T-helper 1 cell treated with Interleukin-12 subunit alpha and Interleukin-12 subunit beta and Interleukin-4 antibody, amounts not matched to agents 30 ng/mL and 1 ng/mL, for 36 hours (primary cell): ENCODE data around the gene PTPRN2. TPM values are rescaled to one million over a fixed set of nuclear protein-coding genes. Genes with fewer than 3 reads are reported as not detected.

ENCODE experiments used
- intact Hi-C: fragments of 100-400 bp; cut with micrococcal nuclease; formaldehyde crosslinking; loops from one replicate; pipeline ENCODE4 v1.15.1; 2024
- total RNA-seq: library from RNA; stranded (reverse); gene quantifications from 2 replicates; pipeline ENCODE4 v1.2.3, GENCODE V29; 2022

Gene PTPRN2
- total RNA-seq, 1 donor from 2014 or later: 2.9 TPM

- intact Hi-C loops: loop anchor here (5.0 kb wide), 1 partner anchor 973 kb away; no protein-coding TSS in a partner anchor
Measured at GRCh38 chr7:158405324-158405723, 182.3 kb downstream of the PTPRN2 start.

- intact Hi-C loops: no loop called here
Measured at GRCh38 chr7:158404031-158404761, 183.4 kb downstream of the PTPRN2 start.

GRCh38 chr7:158403013-158403821 is 184.4 kb downstream of the PTPRN2 start:
- intact Hi-C loops: no loop called here

GRCh38 chr7:158402471-158402870 is 185.2 kb downstream of the PTPRN2 start:
- intact Hi-C loops: no loop called here

GRCh38 chr7:158401826-158402225 is 185.8 kb downstream of the PTPRN2 start:
- intact Hi-C loops: no loop called here

GRCh38 chr7:158401295-158401694 is 186.3 kb downstream of the PTPRN2 start:
- intact Hi-C loops: no loop called here

GRCh38 chr7:158400601-158401225 is 186.9 kb downstream of the PTPRN2 start:
- intact Hi-C loops: no loop called here

- intact Hi-C loops: no loop called here
Measured at GRCh38 chr7:158399762-158400161, 187.9 kb downstream of the PTPRN2 start.

GRCh38 chr7:158398750-158399149 is 188.9 kb downstream of the PTPRN2 start:
- intact Hi-C loops: no loop called here

GRCh38 chr7:158397885-158398284 is 189.7 kb downstream of the PTPRN2 start:
- intact Hi-C loops: no loop called here

- intact Hi-C loops: no loop called here
Measured at GRCh38 chr7:158396982-158397862, 190.4 kb downstream of the PTPRN2 start.

GRCh38 chr7:158396301-158396905 is 191.2 kb downstream of the PTPRN2 start:
- intact Hi-C loops: no loop called here

GRCh38 chr7:158395780-158396278 is 191.8 kb downstream of the PTPRN2 start:
- intact Hi-C loops: no loop called here

GRCh38 chr7:158395349-158395748 is 192.3 kb downstream of the PTPRN2 start:
- intact Hi-C loops: no loop called here

- intact Hi-C loops: no loop called here
Measured at GRCh38 chr7:158394936-158395335, 192.7 kb downstream of the PTPRN2 start.

- intact Hi-C loops: no loop called here
Measured at GRCh38 chr7:158393926-158394625, 193.5 kb downstream of the PTPRN2 start.

- intact Hi-C loops: no loop called here
Measured at GRCh38 chr7:158392251-158392650, 195.4 kb downstream of the PTPRN2 start.

- intact Hi-C loops: no loop called here
Measured at GRCh38 chr7:158391541-158391940, 196.1 kb downstream of the PTPRN2 start.

GRCh38 chr7:158391141-158391540 is 196.5 kb downstream of the PTPRN2 start:
- intact Hi-C loops: no loop called here

GRCh38 chr7:158390460-158390859 is 197.2 kb downstream of the PTPRN2 start:
- intact Hi-C loops: no loop called here
